Neural progenitor cell (in vitro differentiated cells): Measurements from ENCODE around the gene LIAS. TPM values are rescaled to one million over a fixed set of nuclear protein-coding genes. Genes with fewer than 3 reads are reported as not detected.

ENCODE experiments used
- DNase-seq: peaks from one replicate; pipeline ENCODE4 v3.0.0-alpha.2; 2016; ENCODE audit warnings: low spot score
- H2AFZ ChIP-seq: fragments of 200-600 bp; sonication (generic); replicated peaks from 2 replicates; pipeline ENCODE4 v1.6.1; 2016; ENCODE audit warnings: antibody characterized with exemption
- H3F3A ChIP-seq: fragments of 200-600 bp; sonication (generic); 2 replicates; pipeline ENCODE4 v1.6.1; 2016; ENCODE audit warnings: antibody characterized with exemption, low read depth
- H3K27ac ChIP-seq: fragments of 200-600 bp; sonication (generic); 2 replicates; pipeline ENCODE4 v1.5.1; 2016; ENCODE audit warnings: mild to moderate bottlenecking
- H3K27me3 ChIP-seq: fragments of 200-600 bp; sonication (generic); 2 replicates; pipeline ENCODE4 v1.6.1; 2016; ENCODE audit warnings: mild to moderate bottlenecking, moderate library complexity
- H3K36me3 ChIP-seq: fragments of 200-600 bp; sonication (generic); 2 replicates; pipeline ENCODE4 v1.5.1; 2016
- H3K4me1 ChIP-seq: fragments of 200-600 bp; sonication (generic); 2 replicates; pipeline ENCODE4 v1.6.1; 2016; ENCODE audit warnings: mixed run types
- H3K4me2 ChIP-seq: fragments of 200-600 bp; sonication (generic); 2 replicates; pipeline ENCODE4 v1.6.1; 2016
- H3K4me3 ChIP-seq: fragments of 200-600 bp; sonication (generic); 2 replicates; pipeline ENCODE4 v1.5.1; 2016
- H3K79me2 ChIP-seq: fragments of 200-600 bp; sonication (generic); 2 replicates; pipeline ENCODE4 v1.6.1; 2016; ENCODE audit warnings: low read depth
- H3K9ac ChIP-seq: fragments of 200-600 bp; sonication (generic); 2 replicates; pipeline ENCODE4 v1.6.1; 2016
- H3K9me3 ChIP-seq: fragments of 200-600 bp; sonication (generic); 2 replicates; pipeline ENCODE4 v1.5.1; 2016; ENCODE audit warnings: low read depth
- H4K20me1 ChIP-seq: fragments of 200-600 bp; sonication (generic); 2 replicates; pipeline ENCODE4 v1.6.1; 2016; ENCODE audit warnings: low read depth
- H3K27ac Mint-ChIP-seq: 3 replicates; pipeline ENCODE4 v1.8.0; 2021; ENCODE audit warnings: mixed read lengths
- H3K27me3 Mint-ChIP-seq: 2 replicates; pipeline ENCODE4 v1.8.0; 2022; ENCODE audit warnings: low read depth, mild to moderate bottlenecking, inconsistent platforms, moderate library complexity, mixed read lengths; ENCODE audit not compliant: insufficient read depth
- H3K36me3 Mint-ChIP-seq: 3 replicates; pipeline ENCODE4 v1.8.0; 2021; ENCODE audit warnings: mixed read lengths
- H3K4me1 Mint-ChIP-seq: 3 replicates; pipeline ENCODE4 v1.8.0; 2021; ENCODE audit warnings: mixed read lengths
- H3K4me3 Mint-ChIP-seq: 3 replicates; pipeline ENCODE4 v1.8.0; 2021; ENCODE audit warnings: mild to moderate bottlenecking, moderate library complexity, mixed read lengths
- H3K9me3 Mint-ChIP-seq: 3 replicates; pipeline ENCODE4 v1.8.0; 2020; ENCODE audit warnings: mixed read lengths
- CTCF ChIP-seq: fragments of 200-600 bp; sonication (generic); IDR thresholded peaks from 2 replicates; pipeline ENCODE4 v1.5.1; 2017; ENCODE audit warnings: antibody characterized with exemption, mild to moderate bottlenecking
- EZH2 ChIP-seq: fragments of 200-600 bp; sonication (generic); IDR thresholded peaks from 2 replicates; pipeline ENCODE4 v1.6.1; 2017; ENCODE audit warnings: antibody characterized with exemption, mild to moderate bottlenecking, moderate library complexity
- EZH2phosphoT487 ChIP-seq: fragments of 200-600 bp; sonication (generic); IDR thresholded peaks from 2 replicates; pipeline ENCODE4 v1.6.1; 2017; ENCODE audit warnings: antibody characterized with exemption
- total RNA-seq: library from RNA; depleted of rRNA; stranded (reverse); fragments of >200 nt; gene quantifications from 2 replicates; pipeline ENCODE4 v1.2.3, GENCODE V29; 2015; ENCODE audit warnings: low replicate concordance

Gene LIAS
- total RNA-seq, 1 donor from 2014 or later: 30.5 TPM

- no peak overlapping the region for H3K27ac ChIP-seq
- peaks cover 5% of the 10 kb centered on the region for H3K9me3 Mint-ChIP-seq
- H3F3A ChIP-seq: no peaks in the 10 kb centered on the region
- H3K4me2 ChIP-seq: no peak overlapping the region
- no peak overlapping the region for H3K27ac Mint-ChIP-seq
- no peak overlapping the region for H2AFZ ChIP-seq
- no peaks in the 10 kb centered on the region for H3K36me3 ChIP-seq
- no peak overlapping the region for H3K4me3 ChIP-seq
- no peaks in the 10 kb centered on the region for H3K4me1 ChIP-seq
- H3K4me1 Mint-ChIP-seq: no peaks in the 10 kb centered on the region
- TF ChIP-seq EZH2 (no peak), EZH2phosphoT487 (no peak), CTCF (no peak)
- H3K4me3 Mint-ChIP-seq: no peak overlapping the region
- no peaks in the 10 kb centered on the region for H3K9me3 ChIP-seq
- no peaks in the 10 kb centered on the region for H3K79me2 ChIP-seq
- no peaks in the 10 kb centered on the region for H3K27me3 ChIP-seq
- H3K9ac ChIP-seq: no peak overlapping the region
- H3K36me3 Mint-ChIP-seq: no peaks in the 10 kb centered on the region
- no peak for DNase-seq
- no peaks in the 10 kb centered on the region for H4K20me1 ChIP-seq
- peaks cover 4% of the 10 kb centered on the region for H3K27me3 Mint-ChIP-seq
Measured at GRCh38 chr4:39480251-39480650, 21.4 kb downstream of the LIAS start.

- DNase-seq: no peak
- H3K79me2 ChIP-seq: no peaks in the 10 kb centered on the region
- TF ChIP-seq EZH2 (no peak), CTCF (no peak), EZH2phosphoT487 (no peak)
- Mint-ChIP-seq H3K4me3 (no peak overlapping the region), H3K4me1 (no peaks in the 10 kb centered on the region), H3K27me3 (peaks cover 4% of the 10 kb centered on the region), H3K36me3 (no peaks in the 10 kb centered on the region), H3K27ac (no peak overlapping the region), H3K9me3 (peaks cover 5% of the 10 kb centered on the region)
- H4K20me1 ChIP-seq: no peaks in the 10 kb centered on the region
- no peak overlapping the region for H3K27ac ChIP-seq
- no peak overlapping the region for H3K4me2 ChIP-seq
- no peaks in the 10 kb centered on the region for H3K4me1 ChIP-seq
- H2AFZ ChIP-seq: no peak overlapping the region
- no peaks in the 10 kb centered on the region for H3K9me3 ChIP-seq
- no peaks in the 10 kb centered on the region for H3K36me3 ChIP-seq
- no peak overlapping the region for H3K9ac ChIP-seq
- no peaks in the 10 kb centered on the region for H3F3A ChIP-seq
- no peaks in the 10 kb centered on the region for H3K27me3 ChIP-seq
- no peak overlapping the region for H3K4me3 ChIP-seq
Measured at GRCh38 chr4:39480902-39481695, 22.2 kb downstream of the LIAS start.

- H4K20me1 ChIP-seq: no peaks in the 10 kb centered on the region
- H3K9ac ChIP-seq: no peak overlapping the region
- no peaks in the 10 kb centered on the region for H3K27me3 ChIP-seq
- H2AFZ ChIP-seq: no peak overlapping the region
- Mint-ChIP-seq H3K27me3 (peaks cover 4% of the 10 kb centered on the region), H3K4me1 (no peaks in the 10 kb centered on the region), H3K27ac (no peak overlapping the region), H3K4me3 (no peak overlapping the region), H3K9me3 (peaks cover 5% of the 10 kb centered on the region), H3K36me3 (no peaks in the 10 kb centered on the region)
- H3K36me3 ChIP-seq: no peaks in the 10 kb centered on the region
- H3K4me3 ChIP-seq: no peak overlapping the region
- no peaks in the 10 kb centered on the region for H3F3A ChIP-seq
- DNase-seq: no peak
- H3K9me3 ChIP-seq: no peaks in the 10 kb centered on the region
- H3K4me2 ChIP-seq: no peak overlapping the region
- TF ChIP-seq EZH2phosphoT487 (no peak), CTCF (no peak), EZH2 (no peak)
- H3K4me1 ChIP-seq: no peaks in the 10 kb centered on the region
- H3K79me2 ChIP-seq: no peaks in the 10 kb centered on the region
- H3K27ac ChIP-seq: no peak overlapping the region
Measured at GRCh38 chr4:39484582-39485272, 25.9 kb downstream of the LIAS start.
